Ovary (tissue), 9 donors: ENCODE measurements around the gene CACNA2D4. TPM values are rescaled to one million over a fixed set of nuclear protein-coding genes. Genes with fewer than 3 reads are reported as not detected.

Experiments
- DNase-seq, 5 donors: peaks; one replicate each; pipeline ENCODE4 v3.0.0-alpha.2; 2019 to 2020
- H3K27ac ChIP-seq, 2 donors: fragments of 200-600 bp; one replicate each; pipeline versions ENCODE4 v1.5.1 to v1.8.0; 2019 to 2022
- H3K27me3 ChIP-seq: fragments of 200-600 bp; one replicate; pipeline ENCODE4 v1.8.0; 2022
- H3K36me3 ChIP-seq: fragments of 200-600 bp; sonication (generic); one replicate; pipeline ENCODE4 v1.5.1; 2019
- H3K4me1 ChIP-seq: one replicate; pipeline ENCODE4 v1.8.1; 2013; ENCODE audit warnings: mild to moderate bottlenecking, moderate library complexity; ENCODE audit not compliant: insufficient read depth
- H3K4me3 ChIP-seq: fragments of 200-600 bp; sonication (generic); one replicate; pipeline ENCODE4 v1.5.1; 2017
- H3K9me3 ChIP-seq, 2 donors: fragments of 200-600 bp in 1 of 2; sonication (generic) in 1 of 2; one replicate each; pipeline versions ENCODE4 v1.5.1 to v1.8.1; 2013 to 2019; ENCODE audit warnings: mild to moderate bottlenecking in 1 of 2, moderate library complexity in 1 of 2
- CTCF ChIP-seq, 3 donors: fragments of 450-650 bp in 2 of 3; fragments of 200-600 bp in 1 of 3; IDR thresholded peaks; one replicate each; pipeline versions ENCODE4 v1.5.1 to v1.8.0; 2016 to 2022; ENCODE audit warnings: antibody characterized with exemption in 3 of 3, mild to moderate bottlenecking in 1 of 3
- EP300 ChIP-seq: sonication (generic); formaldehyde crosslinking; IDR thresholded peaks from one replicate; pipeline ENCODE4 v1.6.1; 2017; ENCODE audit warnings: antibody characterized with exemption
- POLR2A ChIP-seq: fragments of 450-650 bp; IDR thresholded peaks from one replicate; pipeline ENCODE4 v1.6.1; 2017; ENCODE audit warnings: antibody characterized with exemption, mild to moderate bottlenecking, moderate library complexity
- WGBS, 3 donors: extraction: QIAGEN DNeasy Blood & Tissue Kit in 1 of 3; methylation state at CpG; one replicate each; pipeline versions ENCODE4 v1.1.5 to v1.1.7; 2013 to 2017; 5-methylcytosine and 5-hydroxymethylcytosine counted together
- intact Hi-C, 4 donors: fragments of 100-400 bp; cut with DNase I; formaldehyde crosslinking; loops; one replicate each; pipeline versions ENCODE4 v1.11.0 to v1.15.1; 2022 to 2023
- polyA plus RNA-seq, 2 donors: library from polyadenylated mRNA; stranded (reverse); fragments of 200-250 nt in 1 of 2; fragments of 350-450 nt in 1 of 2; fragmentation: Illumina TruSeq in 1 of 2; extraction: RNeasy Lipid Tissue Mini Kit (QIAGEN cat#74804) in 1 of 2; gene quantifications; one replicate each; pipeline ENCODE4 v1.2.3, GENCODE V29; 2013 to 2014
- total RNA-seq, 7 donors: library from RNA; depleted of rRNA in 2 of 7; stranded (reverse); fragments of >200 nt in 2 of 7; fragmentation: NEBNext Ultra II Directional in 3 of 7; extraction: Animal tissue kit (Norgen Biotek cat#: 25700) in 3 of 7; gene quantifications; one replicate each; pipeline versions ENCODE4 v1.1.0 to v1.2.4, GENCODE V29; 2016 to 2023
- donor health status: DM: no; HTN: no; CAD: no; lungs with moderate emphysema.
- donor health status: DM: no; HTN: no; CAD: no.
- donor health status: Bipolar disorder and iron deficiency.
- donor health status: DM: yes; HTN: yes; CAD: no.
- donor health status: DM: no; HTN: no; CAD: no.
- donor health status: DM: yes; HTN: yes; CAD: no.

The CACNA2D4 gene
- total and polyA plus RNA-seq, 9 donors: 2.1 to 6.8 (median 3.2) TPM

- Histone ChIP-seq H3K36me3 (no peaks in the 10 kb centered on the region), H3K4me1 (peaks cover 3% of the 10 kb centered on the region), H3K27ac (peak overlapping the region in 1 of 2 donors; percentile 40), H3K4me3 (no peak overlapping the region), H3K9me3 (no peaks in the 10 kb centered on the region), H3K27me3 (no peaks in the 10 kb centered on the region)
- intact Hi-C loops: no loop called here
- TF ChIP-seq POLR2A (no peak), CTCF (IDR thresholded peaks at IDR 0.05) (no peak), EP300 (no peak)
- no peak for DNase-seq
- 11 to 32% (median 26%) methylated on average over 4 of the region's 4 CpGs for WGBS, 3 donors
These were observed 159.6 kb downstream of the CACNA2D4 start for GRCh38 chr12:1758887-1759286.

- H3K36me3 ChIP-seq: no peaks in the 10 kb centered on the region
- WGBS, 3 donors: 41 to 60% (median 57%) methylated on average over 2 of the region's 2 CpGs
- H3K27me3 ChIP-seq: no peaks in the 10 kb centered on the region
These were observed 160.1 kb downstream of the CACNA2D4 start for GRCh38 chr12:1758376-1758775.

GRCh38 chr12:1750300-1750699 is 168.2 kb downstream of the CACNA2D4 start:
- H3K27ac ChIP-seq: no peak overlapping the region
- intact Hi-C loops: no loop called here
- TF ChIP-seq POLR2A (no peak), EP300 (no peak), CTCF (IDR thresholded peaks at IDR 0.05) (no peak)
- 91 to 92% (median 91%) methylated on average over 3 of the region's 3 CpGs for WGBS, 3 donors
- H3K9me3 ChIP-seq: no peaks in the 10 kb centered on the region
- DNase-seq: no peak
- no peaks in the 10 kb centered on the region for H3K4me1 ChIP-seq
- H3K36me3 ChIP-seq: no peaks in the 10 kb centered on the region
- H3K27me3 ChIP-seq: no peaks in the 10 kb centered on the region
- H3K4me3 ChIP-seq: no peak overlapping the region

More at GRCh38 chr12:1758376-1758775, 160.1 kb downstream of the CACNA2D4 start:
- no peaks in the 10 kb centered on the region for H3K9me3 ChIP-seq
- DNase-seq: no peak
- peak overlapping the region in 1 of 2 donors; percentile 40 for H3K27ac ChIP-seq
- no peak overlapping the region for H3K4me3 ChIP-seq
- no peak for TF ChIP-seq EP300
- no peak for TF ChIP-seq CTCF (IDR thresholded peaks at IDR 0.05)
- TF ChIP-seq POLR2A: no peak
- intact Hi-C loops: no loop called here
- H3K4me1 ChIP-seq: peaks cover 3% of the 10 kb centered on the region

- no peak for DNase-seq
- 96 to 98% (median 96%) methylated on average over 5 of the region's 5 CpGs for WGBS, 3 donors
- no peaks in the 10 kb centered on the region for H3K27me3 ChIP-seq
- H3K36me3 ChIP-seq: no peaks in the 10 kb centered on the region
- intact Hi-C loops: no loop called here
- no peaks in the 10 kb centered on the region for H3K9me3 ChIP-seq
- no peak for TF ChIP-seq POLR2A
- TF ChIP-seq EP300: no peak
- TF ChIP-seq CTCF (IDR thresholded peaks at IDR 0.05): no peak
- no peak overlapping the region for H3K4me3 ChIP-seq
- H3K27ac ChIP-seq: no peak overlapping the region
- H3K4me1 ChIP-seq: no peaks in the 10 kb centered on the region
These were observed 169.4 kb downstream of the CACNA2D4 start for GRCh38 chr12:1749019-1749418.
